Heart left ventricle (tissue), 13 donors: ENCODE results near the gene DCT.

Experiments
- CTCF ChIP-seq, 12 donors: fragments of 200-600 bp; sonication (generic) in 4 of 12; IDR thresholded peaks; one replicate each; pipeline versions ENCODE4 v1.5.0 to v1.8.0; 2018 to 2022; ENCODE audit warnings: antibody characterized with exemption in 12 of 12, mild to moderate bottlenecking in 5 of 12
- POLR2A ChIP-seq, 2 donors: fragments of 450-650 bp; IDR thresholded peaks; one replicate each; pipeline ENCODE4 v1.6.1; 2017; ENCODE audit warnings: antibody characterized with exemption in 2 of 2, mild to moderate bottlenecking in 2 of 2, moderate library complexity in 2 of 2
- donor health status: ischemic (EF 13 %, LVEDD 7.1; RV severe dilation, severe dysfunction).
- donor health status: DM: no; HTN: yes; CAD: no.
- donor health status: DM: no; HTN: no; CAD: no.
- donor health status: ischemic (EF 25% LVEDD 6.9; RV normal size, moderate dysfunction).
- donor health status: ischemic (EF 25% LVEDD 5.7; RV mildly dilated, moderate dysfunction).
- donor health status: ischemic (EF 35%, LVEDD 5.7; RV mildly dilated, moderate dysfunction).
- donor health status: nonischemic (EF 11% LVEDD 7.7; RV severe dilation, severe dysfunction).
- donor health status: DM: yes; HTN: yes; CAD: no.
- donor health status: PGD.
- donor health status: ischemic (EF 29% LVEDD 5.4; RV normal size, mild dysfunction).
- donor health status: nonischemic (EF 23%, LVEDD 6.1; RV moderate dilation, normal function).

GRCh38 chr13:94399812-94400211, 79.7 kb downstream of the DCT start:
- TF ChIP-seq CTCF (IDR thresholded peaks at IDR 0.05) (no peak), POLR2A (IDR thresholded peaks at IDR 0.05) (no peak)
